Heart right ventricle (tissue), 16 donors: Measurements from ENCODE around the gene NTN3. TPM values are rescaled to one million over a fixed set of nuclear protein-coding genes. Genes with fewer than 3 reads are reported as not detected.

Experiments
- ATAC-seq, 8 donors: fragments of 200-7000 bp; cut with Tn5 transposase; one replicate each; pipeline ENCODE4 v1.9.1; 2020; ENCODE audit warnings: mild to moderate bottlenecking in 8 of 8, moderate library complexity in 8 of 8, moderate number of reproducible peaks in 1 of 8
- DNase-seq, 2 donors: peaks; one replicate each; pipeline ENCODE4 v3.0.0-alpha.2; 2020
- H3K27ac ChIP-seq, 10 donors: fragments of 200-600 bp; sonication (generic) in 2 of 10; one replicate each; pipeline versions ENCODE4 v1.5.0 to v1.8.0; 2020 to 2022; ENCODE audit warnings: mild to moderate bottlenecking in 3 of 10
- H3K27me3 ChIP-seq, 7 donors: fragments of 200-600 bp; one replicate each; pipeline ENCODE4 v1.8.0; 2021 to 2022; ENCODE audit warnings: mild to moderate bottlenecking in 2 of 7
- H3K36me3 ChIP-seq, 9 donors: fragments of 200-600 bp; sonication (generic) in 1 of 9; one replicate each; pipeline versions ENCODE4 v1.5.0 to v1.8.0; 2020 to 2022; ENCODE audit warnings: mild to moderate bottlenecking in 2 of 9
- H3K4me1 ChIP-seq, 9 donors: fragments of 200-600 bp; sonication (generic) in 1 of 9; one replicate each; pipeline versions ENCODE4 v1.5.0 to v1.8.0; 2020 to 2022; ENCODE audit warnings: mild to moderate bottlenecking in 4 of 9
- H3K4me3 ChIP-seq, 10 donors: fragments of 200-600 bp; sonication (generic) in 2 of 10; one replicate each; pipeline versions ENCODE4 v1.5.0 to v1.8.0; 2020 to 2022; ENCODE audit warnings: mild to moderate bottlenecking in 7 of 10, moderate library complexity in 2 of 10
- H3K9me3 ChIP-seq, 11 donors: fragments of 200-600 bp in 10 of 11; sonication (generic) in 2 of 11; one replicate each; pipeline versions ENCODE4 v1.5.0 to v1.8.0; 2013 to 2022; ENCODE audit warnings: mild to moderate bottlenecking in 2 of 11, control low read depth in 1 of 11, moderate library complexity in 1 of 11
- CTCF ChIP-seq, 9 donors: fragments of 200-600 bp; sonication (generic) in 2 of 9; IDR thresholded peaks; one replicate each; pipeline versions ENCODE4 v1.5.0 to v1.8.0; 2021 to 2022; ENCODE audit warnings: antibody characterized with exemption in 9 of 9, mild to moderate bottlenecking in 5 of 9, moderate library complexity in 1 of 9
- WGBS, 2 donors: extraction: QIAGEN DNeasy Blood & Tissue Kit; methylation state at CpG; one replicate each; pipeline ENCODE4 v1.1.7; 2013; ENCODE audit warnings: inconsistent platforms in 1 of 2; 5-methylcytosine and 5-hydroxymethylcytosine counted together
- intact Hi-C, 10 donors: fragments of 100-400 bp; cut with DNase I; formaldehyde crosslinking; loops; one replicate each; pipeline versions ENCODE4 v1.11.1 to v1.14.2; 2022
- microRNA-seq, 2 donors: library from miRNA; unstranded; fragments of <30 nt; microRNA quantifications; one replicate each; pipeline ENCODE4 v1.2.0, GENCODE V29; 2021
- polyA plus RNA-seq, 2 donors: library from polyadenylated mRNA; stranded (reverse); fragments of 200-250 nt; gene quantifications; one replicate each; pipeline ENCODE4 v1.2.3, GENCODE V29; 2013
- total RNA-seq, 10 donors: library from RNA; stranded (reverse); fragmentation: NEBNext Ultra II Directional in 3 of 10; extraction: Animal tissue kit (Norgen Biotek cat#: 25700) in 3 of 10; gene quantifications; one replicate each; pipeline versions ENCODE4 v1.2.1 to v1.2.4, GENCODE V29; 2021 to 2023
- donor health status: Arrhythmogenic right ventricular cardiomyopathy.
- donor health status: ischemic (EF 13 %, LVEDD 7.1; RV severe dilation, severe dysfunction).
- donor health status: healthy with polysubstance abuse.
- donor health status: DM: no; HTN: yes; CAD: no.
- donor health status: DM: no; HTN: no; CAD: no.
- donor health status: ischemic (EF 25% LVEDD 6.9; RV normal size, moderate dysfunction).
- donor health status: ischemic (EF 25% LVEDD 5.7; RV mildly dilated, moderate dysfunction).
- donor health status: healthy.
- donor health status: DM: yes; HTN: yes; CAD: no.
- donor health status: Ischemic cardiomyopathy.
- donor health status: ischemic (EF 35%, LVEDD 5.7; RV mildly dilated, moderate dysfunction).
- donor health status: nonischemic (EF 11% LVEDD 7.7; RV severe dilation, severe dysfunction).
- donor health status: DM: yes; HTN: yes; CAD: no.
- donor health status: PGD.
- donor health status: ischemic (EF 29% LVEDD 5.4; RV normal size, mild dysfunction).
- donor health status: nonischemic (EF 23%, LVEDD 6.1; RV moderate dilation, normal function).

Gene NTN3
- total and polyA plus RNA-seq, 12 donors: 0.12 to 0.18 (median 0.17) TPM; not detected in 9

GRCh38 chr16:2519711-2520080, 48.6 kb downstream of the NTN3 start:
- ATAC-seq (peak in 5 of 8 donors; percentile 1 to 19 (median 9)), DNase-seq (peak in 1 of 2 donors; percentile 28)
- Histone ChIP-seq H3K4me3 (peak overlapping the region in 9 of 10 donors; percentile 54 to 74 (median 62)), H3K36me3 (peaks cover 0 to 41% (median 5%) of the 10 kb centered on the region in 9 donors), H3K9me3 (no peaks in the 10 kb centered on the region), H3K4me1 (peaks cover 49 to 66% (median 60%) of the 10 kb centered on the region in 9 donors), H3K27me3 (no peaks in the 10 kb centered on the region), H3K27ac (peak overlapping the region in 9 of 10 donors; percentile 66 to 91 (median 83))
- TF ChIP-seq CTCF (IDR thresholded peaks at IDR 0.05): no peak
- intact Hi-C loops: no loop called here
- 36 to 37% methylated on average over 22 of the region's 22 CpGs for WGBS, 2 donors

GRCh38 chr16:2520097-2520783, 49.1 kb downstream of the NTN3 start, which contains the start of gene AMDHD2:
AMDHD2 (plus strand) TSS chr16:2520371; CDS start chr16:2520459, 88 bp downstream.
- WGBS, 2 donors: 1% methylated on average over 63 to 83 of the region's 83 CpGs
- peak; percentile 92 to 93 for DNase-seq
- Histone ChIP-seq H3K4me1 (peaks cover 46 to 61% (median 56%) of the 10 kb centered on the region in 9 donors), H3K9me3 (no peaks in the 10 kb centered on the region), H3K4me3 (peak within 1 kb of the TSS; percentile 34 to 74 (median 62)), H3K27me3 (no peaks in the 10 kb centered on the region), H3K27ac (peak within 1 kb of the TSS in 9 of 10 donors; percentile 66 to 91 (median 83)), H3K36me3 (peaks cover 0 to 47% (median 5%) of the 10 kb centered on the region in 9 donors)
- intact Hi-C loops: no loop called here
- TF ChIP-seq CTCF (IDR thresholded peaks at IDR 0.05): no peak
- ATAC-seq: peak; percentile 78 to 90 (median 86)

- no peaks in the 10 kb centered on the region for H3K9me3 ChIP-seq
- TF ChIP-seq CTCF (IDR thresholded peaks at IDR 0.05): no peak
- DNase-seq (peak; percentile 9 to 30), ATAC-seq (no peak)
- peaks cover 38 to 53% (median 49%) of the 10 kb centered on the region in 9 donors for H3K4me1 ChIP-seq
- peak overlapping the region; percentile 22 to 74 (median 62) for H3K4me3 ChIP-seq
- H3K27ac ChIP-seq: peak overlapping the region in 9 of 10 donors; percentile 19 to 91 (median 83)
- no peaks in the 10 kb centered on the region for H3K27me3 ChIP-seq
- WGBS, 2 donors: 18 to 22% methylated on average over 37 to 41 of the region's 41 CpGs
- H3K36me3 ChIP-seq: peaks cover 0 to 54% (median 5%) of the 10 kb centered on the region in 9 donors
- intact Hi-C loops: no loop called here
These were observed 49.9 kb downstream of the NTN3 start for GRCh38 chr16:2520784-2521531.

Small RNA genes lying within 50 kb of the gene (microRNA-seq; reads per million reads assigned to microRNA genes)
- 0 reads per million in 2 donors for gene MIR6767
- gene MIR6768: 0 reads per million in 2 donors

Other genes with a start within 250 kb of the NTN3 start
- gene E4F1, start 247.7 kb upstream of the NTN3 start, total RNA-seq: 10 to 100 TPM in 7 of 10 donors, 1 to 10 TPM in 3; 8.4 to 16.3 (median 10.7) TPM
- gene E4F1, start 247.7 kb upstream of the NTN3 start, polyA plus RNA-seq: 10 to 100 TPM; 22.0 to 34.8 TPM
- gene DNASE1L2, start 234.9 kb upstream of the NTN3 start, total RNA-seq: under 1 TPM in 9 of 10 donors, not detected in 1; 0.15 to 0.44 (median 0.30) TPM
- gene DNASE1L2, start 234.9 kb upstream of the NTN3 start, polyA plus RNA-seq: 1 to 10 TPM in 1 of 2 donors, under 1 TPM in 1; 0.49 to 1.2 TPM
- gene ECI1, start 219.7 kb upstream of the NTN3 start, total RNA-seq: 100 to 1,000 TPM; 118 to 243 (median 153) TPM
- gene ECI1, start 219.7 kb upstream of the NTN3 start, polyA plus RNA-seq: 100 to 1,000 TPM; 256 to 491 TPM
- gene RNPS1, start 203.2 kb upstream of the NTN3 start, total RNA-seq: 100 to 1,000 TPM; 103 to 128 (median 118) TPM
- 100 to 1,000 TPM in 1 of 2 donors, 10 to 100 TPM in 1; 61.7 to 136 TPM for gene RNPS1, start 203.2 kb upstream of the NTN3 start, polyA plus RNA-seq
- gene ABCA3, start 130.6 kb upstream of the NTN3 start, total RNA-seq: 10 to 100 TPM in 3 of 10 donors, 1 to 10 TPM in 7; 7.7 to 12.5 (median 9.4) TPM
- gene ABCA3, start 130.6 kb upstream of the NTN3 start, polyA plus RNA-seq: 1 to 10 TPM; 4.9 to 5.3 TPM
- 1 to 10 TPM in 6 of 10 donors, under 1 TPM in 4; 0.62 to 3.4 (median 1.1) TPM for gene CCNF, start 41.9 kb upstream of the NTN3 start, total RNA-seq
- gene CCNF, start 41.9 kb upstream of the NTN3 start, polyA plus RNA-seq: under 1 TPM; 0.51 to 0.93 TPM
- 1 to 10 TPM in 4 of 10 donors, under 1 TPM in 6; 0.47 to 1.9 (median 0.95) TPM for gene TEDC2, start 11.2 kb upstream of the NTN3 start, total RNA-seq
- 1 to 10 TPM in 1 of 2 donors, under 1 TPM in 1; 0.29 to 2.3 TPM for gene TEDC2, start 11.2 kb upstream of the NTN3 start, polyA plus RNA-seq
- gene TBC1D24, start 3.8 kb downstream of the NTN3 start, total RNA-seq: 10 to 100 TPM in 4 of 10 donors, 1 to 10 TPM in 6; 6.2 to 14.9 (median 9.2) TPM
- gene TBC1D24, start 3.8 kb downstream of the NTN3 start, polyA plus RNA-seq: 1 to 10 TPM; 3.4 to 5.4 TPM
- gene ATP6V0C, start 42.7 kb downstream of the NTN3 start, total RNA-seq: 100 to 1,000 TPM; 104 to 209 (median 130) TPM
- 100 to 1,000 TPM in 1 of 2 donors, 10 to 100 TPM in 1; 58.5 to 243 TPM for gene ATP6V0C, start 42.7 kb downstream of the NTN3 start, polyA plus RNA-seq
- gene AMDHD2, start 49.1 kb downstream of the NTN3 start, total RNA-seq: 10 to 100 TPM in 5 of 10 donors, 1 to 10 TPM in 5; 7.1 to 20.1 (median 9.4) TPM
- 10 to 100 TPM; 12.2 to 20.8 TPM for gene AMDHD2, start 49.1 kb downstream of the NTN3 start, polyA plus RNA-seq
- gene CEMP1, start 60.1 kb downstream of the NTN3 start, total RNA-seq: not detected
- under 1 TPM; 0.20 to 0.44 TPM for gene CEMP1, start 60.1 kb downstream of the NTN3 start, polyA plus RNA-seq
- 10 to 100 TPM; 31.3 to 47.7 (median 38.3) TPM for gene PDPK1, start 66.7 kb downstream of the NTN3 start, total RNA-seq
- 10 to 100 TPM; 11.0 to 17.4 TPM for gene PDPK1, start 66.7 kb downstream of the NTN3 start, polyA plus RNA-seq
- 10 to 100 TPM in 6 of 10 donors, 1 to 10 TPM in 4; 8.5 to 22.4 (median 11.7) TPM for gene KCTD5, start 211.2 kb downstream of the NTN3 start, total RNA-seq
- gene KCTD5, start 211.2 kb downstream of the NTN3 start, polyA plus RNA-seq: 10 to 100 TPM in 1 of 2 donors, 1 to 10 TPM in 1; 8.7 to 11.7 TPM
- under 1 TPM in 9 of 10 donors, not detected in 1; 0.11 to 0.75 (median 0.40) TPM for gene PRSS27, start 248.9 kb downstream of the NTN3 start, total RNA-seq
- gene PRSS27, start 248.9 kb downstream of the NTN3 start, polyA plus RNA-seq: under 1 TPM; 0.46 to 0.66 TPM